DMS53 treated with DMSO at 0.1 percent for 48 hours (cell line): ENCODE measurements around the gene KRT78.

Source experiments
- DNase-seq: peaks from one replicate; lab custom pipeline; 2025; ENCODE audit not compliant: unreplicated experiment; lab: John Stamatoyannopoulos, UW

KRT78 gene

GRCh38 chr12:52839436-52840105 is 9.2 kb downstream of the KRT78 start:
- no peak for DNase-seq

GRCh38 chr12:52838609-52839435 is 10.0 kb downstream of the KRT78 start:
- no peak for DNase-seq

GRCh38 chr12:52837781-52838608 is 10.8 kb downstream of the KRT78 start:
- DNase-seq = no peak

GRCh38 chr12:52837413-52837741 is 11.4 kb downstream of the KRT78 start:
- no peak for DNase-seq

- no peak for DNase-seq
These were observed 12.0 kb downstream of the KRT78 start for GRCh38 chr12:52836491-52837412.

GRCh38 chr12:52836042-52836466 is 12.7 kb downstream of the KRT78 start:
- DNase-seq = no peak

- DNase-seq = no peak
These were observed 13.3 kb downstream of the KRT78 start for GRCh38 chr12:52835271-52836041.

- DNase-seq = no peak
These were observed 14.1 kb downstream of the KRT78 start for GRCh38 chr12:52834727-52835001.

- DNase-seq = no peak
These were observed 14.7 kb downstream of the KRT78 start, which contains the start of gene KRT79 for GRCh38 chr12:52833922-52834726. Gene KRT79 (minus strand): TSS chr12:52834311. CDS start chr12:52834260, 51 bp downstream.

- DNase-seq = no peak
These were observed 15.5 kb downstream of the KRT78 start for GRCh38 chr12:52832985-52833905.

- DNase-seq = no peak
These were observed 16.3 kb downstream of the KRT78 start for GRCh38 chr12:52832451-52832850.

GRCh38 chr12:52831251-52831650 is 17.5 kb downstream of the KRT78 start:
- no peak for DNase-seq

- DNase-seq = no peak
These were observed 18.6 kb downstream of the KRT78 start for GRCh38 chr12:52829986-52830770.

GRCh38 chr12:52828591-52829021 is 20.2 kb downstream of the KRT78 start:
- no peak for DNase-seq

- no peak for DNase-seq
These were observed 20.6 kb downstream of the KRT78 start for GRCh38 chr12:52828156-52828555.

- DNase-seq = no peak
These were observed 21.2 kb downstream of the KRT78 start for GRCh38 chr12:52827499-52828090.
